ENCODE results near the gene VPS26C. TPM values are rescaled to one million over a fixed set of nuclear protein-coding genes. Genes with fewer than 3 reads are reported as not detected.

The VPS26C gene
- total and polyA plus RNA-seq, 8 donors: 15.3 to 118 (median 40.1) TPM

GRCh38 chr21:37199057-37199924 is 67.8 kb downstream of the VPS26C start:
- H3K9me3 ChIP-seq: no peaks in the 10 kb centered on the region
- TF ChIP-seq POLR2A (IDR thresholded peaks at IDR 0.05) (no peak), CTCF (IDR thresholded peaks at IDR 0.05) (no peak), POLR2AphosphoS5 (IDR thresholded peaks at IDR 0.05) (no peak), EP300 (IDR thresholded peaks at IDR 0.05) (no peak)
- H3K4me1 ChIP-seq: no peaks in the 10 kb centered on the region
- no peak overlapping the region for H3K27ac ChIP-seq
- no peak for DNase-seq
- intact Hi-C loops (cut with DNase I; ENCODE audit: low total_unique reads): no loop called here
- H3K4me3 ChIP-seq: no peak overlapping the region
- H3K36me3 ChIP-seq: peaks cover 22 to 96% (median 91%) of the 10 kb centered on the region in 4 donors
- no peaks in the 10 kb centered on the region for H3K27me3 ChIP-seq
- 74 to 89% (median 84%) methylated on average over 11 of the region's 11 CpGs for WGBS, 5 donors

GRCh38 chr21:37197746-37198145 is 69.4 kb downstream of the VPS26C start:
- no peak for TF ChIP-seq EP300 (IDR thresholded peaks at IDR 0.05)
- TF ChIP-seq POLR2A (IDR thresholded peaks at IDR 0.05): no peak
- TF ChIP-seq POLR2AphosphoS5 (IDR thresholded peaks at IDR 0.05): no peak
- no peak for TF ChIP-seq CTCF (IDR thresholded peaks at IDR 0.05)
- Histone ChIP-seq H3K4me1 (no peaks in the 10 kb centered on the region), H3K27me3 (no peaks in the 10 kb centered on the region), H3K4me3 (no peak overlapping the region), H3K27ac (no peak overlapping the region), H3K9me3 (no peaks in the 10 kb centered on the region), H3K36me3 (peaks cover 23 to 99% (median 98%) of the 10 kb centered on the region in 4 donors)
- intact Hi-C loops (cut with DNase I; ENCODE audit: low total_unique reads): no loop called here
- WGBS, 5 donors: 88 to 97% (median 95%) methylated on average over 4 of the region's 4 CpGs
- no peak for DNase-seq

GRCh38 chr21:37196847-37197246 is 70.3 kb downstream of the VPS26C start:
- TF ChIP-seq EP300 (IDR thresholded peaks at IDR 0.05): no peak
- TF ChIP-seq POLR2AphosphoS5 (IDR thresholded peaks at IDR 0.05): no peak
- no peak for TF ChIP-seq POLR2A (IDR thresholded peaks at IDR 0.05)
- no peak for TF ChIP-seq CTCF (IDR thresholded peaks at IDR 0.05)
- WGBS, 5 donors: 82 to 93% (median 91%) methylated on average over 8 of the region's 8 CpGs
- DNase-seq: no peak

GRCh38 chr21:37195610-37196009 is 71.5 kb downstream of the VPS26C start:
- intact Hi-C loops (cut with DNase I; ENCODE audit: low total_unique reads): no loop called here
- Histone ChIP-seq H3K4me1 (no peaks in the 10 kb centered on the region), H3K36me3 (peaks cover 18 to 99% (median 95%) of the 10 kb centered on the region in 4 donors), H3K4me3 (no peak overlapping the region), H3K27ac (no peak overlapping the region), H3K9me3 (no peaks in the 10 kb centered on the region), H3K27me3 (no peaks in the 10 kb centered on the region)
- TF ChIP-seq EP300 (IDR thresholded peaks at IDR 0.05): no peak
- no peak for TF ChIP-seq POLR2A (IDR thresholded peaks at IDR 0.05)
- TF ChIP-seq POLR2AphosphoS5 (IDR thresholded peaks at IDR 0.05): no peak
- no peak for TF ChIP-seq CTCF (IDR thresholded peaks at IDR 0.05)
- 81 to 90% (median 88%) methylated on average over 13 to 15 of the region's 15 CpGs for WGBS, 5 donors
- no peak for DNase-seq

More at GRCh38 chr21:37196847-37197246, 70.3 kb downstream of the VPS26C start:
- H3K4me1 ChIP-seq: no peaks in the 10 kb centered on the region
- no peaks in the 10 kb centered on the region for H3K27me3 ChIP-seq
- H3K4me3 ChIP-seq: no peak overlapping the region
- no peaks in the 10 kb centered on the region for H3K9me3 ChIP-seq
- H3K36me3 ChIP-seq: peaks cover 27 to 99% (median 98%) of the 10 kb centered on the region in 4 donors
- intact Hi-C loops (cut with DNase I; ENCODE audit: low total_unique reads): no loop called here
- no peak overlapping the region for H3K27ac ChIP-seq

Data from stomach (tissue), 9 donors.